Stimulated activated CD8-positive, alpha-beta memory T cell treated with anti-CD3 and anti-CD28 coated beads, Interleukin-4, amount 100 ng/mL, for 48 hours (primary cell): ENCODE measurements around the gene AGTPBP1.
A peak's percentile ranks its signal among the peaks of the same experiment; 100 is the strongest.
"Not testable (repeated sequence)": the region's sequence is repeated elsewhere in the genome, so short reads cannot be mapped to it uniquely, and the experiment has no call there.

Experiments used
- DNase-seq: peaks from one replicate; pipeline ENCODE4 v3.0.0-alpha.2; 2020

AGTPBP1 gene

GRCh38 chr9:85610074-85610860 lies 131.5 kb downstream of the AGTPBP1 start:
- no peak for DNase-seq

- DNase-seq = no peak
These were observed 135.8 kb downstream of the AGTPBP1 start for GRCh38 chr9:85605905-85606304.

GRCh38 chr9:85603936-85604335 lies 137.8 kb downstream of the AGTPBP1 start:
- no peak for DNase-seq

- DNase-seq = no peak
These were observed 139.0 kb downstream of the AGTPBP1 start for GRCh38 chr9:85602742-85603141.

GRCh38 chr9:85600675-85601263 lies 141.0 kb downstream of the AGTPBP1 start:
- DNase-seq = peak; percentile 53

GRCh38 chr9:85599540-85600105 lies 142.1 kb downstream of the AGTPBP1 start:
- DNase-seq = no peak

GRCh38 chr9:85594316-85594715 lies 147.4 kb downstream of the AGTPBP1 start:
- DNase-seq = no peak

- DNase-seq = no peak
These were observed 155.1 kb downstream of the AGTPBP1 start for GRCh38 chr9:85586684-85587083.

- DNase-seq = no peak
These were observed 164.3 kb downstream of the AGTPBP1 start for GRCh38 chr9:85577353-85577952.

- DNase-seq = no peak
These were observed 165.9 kb downstream of the AGTPBP1 start for GRCh38 chr9:85575868-85576267.

GRCh38 chr9:85573546-85573945 lies 168.2 kb downstream of the AGTPBP1 start:
- not testable (repeated sequence) for DNase-seq

- DNase-seq = not testable (repeated sequence)
These were observed 168.8 kb downstream of the AGTPBP1 start for GRCh38 chr9:85572917-85573316.

- no peak for DNase-seq
These were observed 171.8 kb downstream of the AGTPBP1 start for GRCh38 chr9:85569988-85570387.

GRCh38 chr9:85559526-85559925 lies 182.2 kb downstream of the AGTPBP1 start:
- no peak for DNase-seq

- DNase-seq = no peak
These were observed 187.4 kb downstream of the AGTPBP1 start for GRCh38 chr9:85554349-85554748.

- DNase-seq = no peak
These were observed 188.3 kb downstream of the AGTPBP1 start for GRCh38 chr9:85553475-85553874.

- no peak for DNase-seq
These were observed 194.2 kb downstream of the AGTPBP1 start for GRCh38 chr9:85547599-85547998.

- DNase-seq = no peak
These were observed 198.6 kb downstream of the AGTPBP1 start for GRCh38 chr9:85543196-85543595.

- DNase-seq = no peak
These were observed 199.9 kb downstream of the AGTPBP1 start for GRCh38 chr9:85541876-85542275.

GRCh38 chr9:85536514-85536913 lies 205.2 kb downstream of the AGTPBP1 start:
- no peak for DNase-seq

- no peak for DNase-seq
These were observed 205.7 kb downstream of the AGTPBP1 start for GRCh38 chr9:85536076-85536475.

- no peak for DNase-seq
These were observed 207.4 kb downstream of the AGTPBP1 start for GRCh38 chr9:85534340-85534739.

GRCh38 chr9:85533538-85533937 lies 208.2 kb downstream of the AGTPBP1 start:
- no peak for DNase-seq

- no peak for DNase-seq
These were observed 211.0 kb downstream of the AGTPBP1 start for GRCh38 chr9:85530721-85531120.
